Endothelial cell of umbilical vein (primary cell): ENCODE data around the gene MATR3. TPM values are rescaled to one million over a fixed set of nuclear protein-coding genes. Genes with fewer than 3 reads are reported as not detected.

Source experiments
- BruUV-seq: library from RNA; stranded (reverse); fragments of 400-500 nt; replicated peaks from 2 replicates; lab custom pipeline; 2021; lab: Mats Ljungman, UMichigan
- CTCF ChIA-PET: fragments of 300-600, 350-600 bp; sonication (Branson Sonifier 250); formaldehyde crosslinking; loops from one replicate; lab custom pipeline; 2021; ENCODE audit warnings: antibody characterized with exemption, inconsistent platforms; lab: Charles Lee
- POLR2A ChIA-PET: fragments of 300-600, 350-600 bp; sonication (Branson Sonifier 250); formaldehyde crosslinking; loops from one replicate; lab custom pipeline; 2021; ENCODE audit warnings: antibody characterized with exemption, inconsistent platforms; lab: Charles Lee
- DNase-seq: peaks from one replicate; pipeline ENCODE4 v3.0.0-alpha.2; 2011; ENCODE audit warnings: low read depth, low spot score
- FAIRE-seq: peaks from 2 replicates; lab custom pipeline; 2011; peaks lifted over from hg19 to GRCh38; lab: Jason Lieb, UNC
- H2AFZ ChIP-seq: 2 replicates; pipeline ENCODE4 v1.6.0; 2012; ENCODE audit warnings: low read depth, low read length, control low read depth, inconsistent platforms
- H3K27ac ChIP-seq: 2 replicates; pipeline ENCODE4 v1.5.1; 2011; ENCODE audit warnings: low read depth, mild to moderate bottlenecking, control low read depth, low read length, moderate library complexity; ENCODE audit not compliant: insufficient read depth
- H3K27me3 ChIP-seq, 2 experiments: 2 replicates each; pipeline versions ENCODE4 v1.6.0 to v1.6.1; 2011; ENCODE audit warnings: low read length in 2 of 2, mixed read lengths in 1 of 2; ENCODE audit not compliant: control insufficient read depth in 2 of 2, insufficient read depth in 2 of 2
- H3K36me3 ChIP-seq, 2 experiments: 2 replicates in 1 of 2; 3 replicates in 1 of 2; pipeline ENCODE4 v1.5.1; 2011; ENCODE audit warnings: low read length in 2 of 2, mild to moderate bottlenecking in 1 of 2, moderate library complexity in 1 of 2; ENCODE audit not compliant: control insufficient read depth in 2 of 2, insufficient read depth in 2 of 2; ENCODE audit errors: extremely low read depth in 1 of 2
- H3K4me1 ChIP-seq: 3 replicates; pipeline ENCODE4 v1.5.1; 2011; ENCODE audit warnings: mild to moderate bottlenecking, low read length; ENCODE audit not compliant: control insufficient read depth, insufficient read depth; ENCODE audit errors: extremely low read depth
- H3K4me2 ChIP-seq: 2 replicates; pipeline ENCODE4 v1.6.1; 2011; ENCODE audit warnings: low read length, control low read depth, mixed read lengths; ENCODE audit not compliant: insufficient read depth
- H3K4me3 ChIP-seq, 3 experiments: fragments of 200-600 bp in 1 of 3; sonication (generic), shearing (Covaris generic) in 1 of 3; replicated peaks in 1 of 3; 2 replicates each; pipeline ENCODE4 v1.5.1; 2011 to 2016; ENCODE audit warnings: control low read depth in 3 of 3, low read length in 3 of 3, mild to moderate bottlenecking in 2 of 3, inconsistent platforms in 1 of 3, low read depth in 1 of 3, moderate library complexity in 1 of 3; ENCODE audit not compliant: insufficient read depth in 1 of 3
- H3K79me2 ChIP-seq: 2 replicates; pipeline ENCODE4 v1.6.0; 2012; ENCODE audit warnings: low read length, inconsistent platforms; ENCODE audit not compliant: control insufficient read depth, insufficient read depth
- H3K9ac ChIP-seq: replicated peaks from 2 replicates; pipeline ENCODE3; 2011; ENCODE audit warnings: low read length, control low read depth; ENCODE audit not compliant: insufficient read depth; ENCODE audit errors: extremely low read depth
- H3K9me1 ChIP-seq: replicated peaks from 3 replicates; pipeline ENCODE4 v1.6.0; 2011; ENCODE audit warnings: mild to moderate bottlenecking, low read length; ENCODE audit not compliant: control insufficient read depth, insufficient read depth; ENCODE audit errors: extremely low read depth
- H3K9me3 ChIP-seq: replicated peaks from 2 replicates; pipeline ENCODE4 v1.5.1; 2012; ENCODE audit warnings: low read length, inconsistent platforms; ENCODE audit not compliant: control insufficient read depth, insufficient read depth
- H4K20me1 ChIP-seq: replicated peaks from 2 replicates; pipeline ENCODE3; 2011; ENCODE audit warnings: mild to moderate bottlenecking, low read length; ENCODE audit not compliant: control insufficient read depth, insufficient read depth; ENCODE audit errors: extremely low read depth
- GATA2 ChIP-seq: IDR thresholded peaks from 2 replicates; pipeline ENCODE4 v1.7.0; 2011; ENCODE audit warnings: low read depth, mild to moderate bottlenecking, moderate library complexity, mixed read lengths, low read length; ENCODE audit not compliant: insufficient read length, insufficient read depth
- JUN ChIP-seq: IDR thresholded peaks from 2 replicates; pipeline ENCODE4 v1.6.1; 2011; ENCODE audit warnings: borderline replicate concordance, low read depth; ENCODE audit not compliant: insufficient read length, insufficient read depth
- MYC ChIP-seq: IDR thresholded peaks from one replicate; pipeline ENCODE4 v1.6.1; 2011; ENCODE audit warnings: mild to moderate bottlenecking, low read depth, low read length
- POLR2A ChIP-seq: IDR thresholded peaks from 2 replicates; pipeline ENCODE4 v1.6.1; 2012; ENCODE audit warnings: low read depth, mild to moderate bottlenecking, control low read depth, low read length
- POLR2AphosphoS5 ChIP-seq: IDR thresholded peaks from 2 replicates; pipeline ENCODE4 v1.6.1; 2012; ENCODE audit warnings: low read depth, mild to moderate bottlenecking, control low read depth, low read length, moderate library complexity; ENCODE audit not compliant: insufficient read depth
- dilution Hi-C: fragments of 300-500 bp; cut with MboI; formaldehyde crosslinking; loops from one replicate; pipeline ENCODE4 v1.15.0; 2019; ENCODE audit warnings: low sequenced_read_pairs; ENCODE audit not compliant: extremely low pct_ligation_motif_present
- intact Hi-C: fragments of 100-400 bp; cut with micrococcal nuclease; formaldehyde crosslinking; loops from one replicate; pipeline ENCODE4 v1.10.0; 2022
- polyA plus RNA-seq, 4 experiments: library from polyadenylated mRNA; depleted of rRNA in 3 of 4; stranded (reverse) in 3 of 4; unstranded in 1 of 4; fragments of >200 nt; gene quantifications; 2 replicates each; pipeline versions ENCODE4 v1.2.1 to v1.2.3, GENCODE V29; 2011 to 2012; ENCODE audit warnings: missing spikeins in 1 of 4
- total RNA-seq: library from RNA; stranded (reverse); gene quantifications from 2 replicates; pipeline ENCODE4 v1.2.3, GENCODE V29; 2021

The MATR3 gene
- total and polyA plus RNA-seq, 2 donors (not counting 3 experiments of a cell fraction or from before 2014, with no cell fraction given): 64.0 to 158 TPM

DNA sequence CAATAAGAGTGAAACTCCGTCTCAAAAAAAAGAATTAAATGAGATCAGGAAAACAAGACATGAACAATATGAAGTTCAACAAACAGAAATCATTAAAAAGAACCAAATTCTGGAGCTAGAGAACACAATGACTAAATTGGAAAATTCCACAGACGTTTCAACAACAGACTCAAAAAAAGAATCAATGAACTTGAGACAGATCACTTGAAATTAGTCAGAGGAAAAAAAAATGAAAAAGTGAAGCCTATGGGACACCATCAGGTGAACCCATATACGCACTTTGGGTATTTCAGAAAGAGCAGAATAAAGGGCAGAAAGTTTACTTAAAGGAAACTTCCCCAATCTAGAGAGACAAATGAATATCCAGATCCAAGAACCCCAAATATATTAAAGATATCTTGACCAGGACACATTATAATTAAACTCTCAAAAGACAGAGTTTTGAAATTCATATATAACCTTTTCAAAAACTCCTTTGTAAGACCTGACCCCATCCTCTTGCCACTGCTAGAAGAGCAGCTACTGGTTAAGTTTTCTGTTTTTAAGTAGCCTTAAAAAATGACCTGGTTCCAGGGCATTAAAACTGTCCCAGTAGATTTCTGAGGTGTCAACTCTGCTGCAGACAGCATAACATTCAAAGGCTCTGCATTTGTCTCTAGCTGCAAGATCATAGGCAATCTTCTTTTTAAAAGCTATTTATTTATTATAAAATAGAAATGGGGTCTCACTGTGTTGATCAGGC is 7.7 kb upstream of the MATR3 start:
- CTCF ChIA-PET: interaction anchor here (0.7 to 1.4 kb wide), 2 partner anchors 118 to 135 kb away, joined by 3 to 4 read pairs; partner anchors contain the start of gene SPATA24
- Histone ChIP-seq H4K20me1 (no peaks in the 10 kb centered on the region), H3K9me1 (no peaks in the 10 kb centered on the region), H3K9ac (no peak overlapping the region), H3K36me3 (peaks cover 0 to 14% of the 10 kb centered on the region in 2 experiments), H3K79me2 (no peaks in the 10 kb centered on the region), H3K4me1 (no peaks in the 10 kb centered on the region), H3K4me2 (no peak overlapping the region), H3K4me3 (no peak overlapping the region), H3K9me3 (no peaks in the 10 kb centered on the region), H2AFZ (no peak overlapping the region), H3K27me3 (no peaks in the 10 kb centered on the region), H3K27ac (no peak overlapping the region)
- DNase-seq (no peak), FAIRE-seq (no peak)
- intact Hi-C loops: no loop called here
- BruUV-seq: no TSS peak
- POLR2A ChIA-PET: no interaction called here
- dilution Hi-C loops: no loop called here
- peak; percentile 19 for TF ChIP-seq POLR2AphosphoS5
- TF ChIP-seq GATA2: no peak
- no peak for TF ChIP-seq MYC
- TF ChIP-seq POLR2A: peak; percentile 19

DNA sequence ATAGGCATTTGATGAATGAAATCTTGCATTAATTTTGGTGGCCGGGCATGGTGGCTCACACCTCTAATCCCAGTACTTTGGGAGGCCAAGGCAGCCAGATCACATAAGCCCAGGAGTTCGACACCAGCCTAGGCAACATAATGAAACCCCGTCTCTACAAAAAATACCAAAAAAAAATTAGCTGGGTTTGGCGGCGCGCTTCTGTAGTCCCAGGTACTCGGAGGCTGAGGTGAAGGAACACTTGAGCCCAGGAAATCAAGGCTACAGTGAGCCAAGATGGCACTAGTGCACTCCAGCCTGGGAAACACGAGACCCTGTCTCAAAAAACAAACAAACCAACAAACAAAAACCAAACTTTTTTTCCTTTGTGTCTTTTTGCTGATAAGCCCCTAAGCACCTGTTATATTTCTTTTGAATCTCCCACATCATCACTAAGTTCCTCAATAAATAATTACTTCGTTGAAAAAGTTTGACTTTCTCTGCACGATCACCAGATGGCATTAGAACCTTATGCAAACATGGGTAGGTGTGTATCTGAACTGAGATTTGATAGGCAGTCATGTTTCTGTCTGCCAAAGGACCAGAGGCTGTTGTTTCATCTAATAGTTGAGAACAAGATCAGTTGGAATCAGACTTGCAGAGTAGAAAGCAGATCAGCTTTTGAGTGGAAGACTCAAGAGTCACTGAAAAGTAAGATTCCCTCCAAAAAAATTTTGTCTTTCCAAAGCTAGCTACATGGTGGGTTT is 5.5 kb upstream of the MATR3 start:
- H3K27me3 ChIP-seq: no peaks in the 10 kb centered on the region
- ChIA-PET CTCF (interaction anchor here (1.0 to 1.6 kb wide), 3 partner anchors 11 to 709 kb away, joined by 3 read pairs; no protein-coding TSS in a partner anchor), POLR2A (no interaction called here)
- no peaks in the 10 kb centered on the region for H4K20me1 ChIP-seq
- H3K4me1 ChIP-seq: peaks cover 2% of the 10 kb centered on the region
- H3K36me3 ChIP-seq: peaks cover 0 to 7% of the 10 kb centered on the region in 2 experiments
- no peak overlapping the region for H3K9ac ChIP-seq
- no peaks in the 10 kb centered on the region for H3K9me3 ChIP-seq
- DNase-seq (peak; percentile 38), FAIRE-seq (no peak)
- intact Hi-C loops (no loop called here), dilution Hi-C loops (no loop called here)
- H3K79me2 ChIP-seq: no peaks in the 10 kb centered on the region
- no TSS peak for BruUV-seq
- no peak for TF ChIP-seq JUN
- H3K9me1 ChIP-seq: no peaks in the 10 kb centered on the region
- no peak overlapping the region for H3K27ac ChIP-seq
- no peak overlapping the region for H3K4me2 ChIP-seq
- H2AFZ ChIP-seq: no peak overlapping the region
- no peak overlapping the region for H3K4me3 ChIP-seq
